ENCODE results near the gene TBL2. TPM values are rescaled to one million over a fixed set of nuclear protein-coding genes. Genes with fewer than 3 reads are reported as not detected.

Gene TBL2
- polyA plus RNA-seq, 2 of the 4 experiments (the other 2 are of a cell fraction) = 34.4 to 46.4 TPM

DNA sequence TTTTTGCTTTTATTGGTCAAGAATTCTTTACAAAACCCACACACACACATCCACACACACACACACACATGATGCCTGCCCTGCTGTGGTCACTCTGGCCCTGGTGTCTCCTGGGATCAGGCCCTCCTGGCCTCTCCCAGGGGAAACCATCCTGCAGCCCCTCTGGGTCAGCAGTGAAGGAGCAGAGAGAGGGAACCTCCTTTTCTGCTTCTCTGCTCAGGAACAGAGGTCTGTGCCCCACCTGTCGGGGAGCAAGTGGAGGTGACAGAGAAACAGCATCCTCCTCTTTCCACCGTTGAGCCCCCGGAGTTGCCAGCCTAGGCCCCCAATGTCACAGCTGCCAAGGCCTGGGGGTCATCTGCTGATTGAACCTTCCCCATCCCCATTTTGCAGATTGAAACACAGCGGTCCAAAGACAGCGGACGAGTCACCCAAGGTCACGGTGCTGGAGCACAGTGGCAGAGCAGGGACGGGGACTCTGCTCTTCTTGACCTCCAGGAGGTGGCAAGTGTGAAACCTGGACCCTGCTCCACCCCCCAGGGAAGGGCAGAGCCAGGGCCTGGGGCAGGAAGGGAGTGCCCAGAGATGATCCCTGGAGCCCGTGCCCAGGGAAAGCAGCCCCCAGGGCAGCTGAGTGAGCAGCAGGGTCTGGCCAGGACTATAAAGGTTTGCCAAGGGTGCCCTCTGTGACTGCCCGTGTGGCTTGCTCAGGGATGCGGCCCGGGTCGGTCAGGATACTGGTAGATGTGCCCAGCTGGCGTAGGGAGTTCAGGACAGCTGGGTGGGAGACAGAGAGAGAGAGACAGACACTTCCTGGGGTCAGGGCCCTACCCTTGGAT lies 15.0 kb upstream of the TBL2 start:
- H3K9me3 ChIP-seq = no peaks in the 10 kb centered on the region
- TF ChIP-seq POLR2A (IDR thresholded peaks at IDR 0.05; ENCODE audit: low read length) (no peak), HOXA7 (CRISPR knock-in tag; IDR thresholded peaks at IDR 0.05) (no peak), HDAC2 (IDR thresholded peaks at IDR 0.05) (no peak), ZSCAN20 (CRISPR knock-in tag; IDR thresholded peaks at IDR 0.05) (no peak), CHD2 (IDR thresholded peaks at IDR 0.05; ENCODE audit: low read length, partially characterized antibody) (no peak), JUNB (IDR thresholded peaks at IDR 0.05) (no peak), EHMT2 (IDR thresholded peaks at IDR 0.05; ENCODE audit: low read depth) (no peak), NFE2L2 (conservative IDR thresholded peaks at IDR 0.05; ENCODE audit: low read length) (no peak), MYC (IDR thresholded peaks at IDR 0.05; ENCODE audit: borderline replicate concordance, low read length) (no peak), CBX8 (IDR thresholded peaks at IDR 0.05) (no peak), NR3C1 (IDR thresholded peaks at IDR 0.05) (no peak), CEBPB (IDR thresholded peaks at IDR 0.05) (no peak), FOSL2 (IDR thresholded peaks at IDR 0.05) (no peak), FOSL2 (CRISPR knock-in tag; IDR thresholded peaks at IDR 0.05) (no peak)
- TF ChIP-seq, protein P1, sequence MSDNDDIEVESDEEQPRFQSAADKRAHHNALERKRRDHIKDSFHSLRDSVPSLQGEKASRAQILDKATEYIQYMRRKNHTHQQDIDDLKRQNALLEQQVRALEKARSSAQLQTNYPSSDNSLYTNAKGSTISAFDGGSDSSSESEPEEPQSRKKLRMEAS (IDR thresholded peaks at IDR 0.05) = no peak
- TF ChIP-seq, protein P2, sequence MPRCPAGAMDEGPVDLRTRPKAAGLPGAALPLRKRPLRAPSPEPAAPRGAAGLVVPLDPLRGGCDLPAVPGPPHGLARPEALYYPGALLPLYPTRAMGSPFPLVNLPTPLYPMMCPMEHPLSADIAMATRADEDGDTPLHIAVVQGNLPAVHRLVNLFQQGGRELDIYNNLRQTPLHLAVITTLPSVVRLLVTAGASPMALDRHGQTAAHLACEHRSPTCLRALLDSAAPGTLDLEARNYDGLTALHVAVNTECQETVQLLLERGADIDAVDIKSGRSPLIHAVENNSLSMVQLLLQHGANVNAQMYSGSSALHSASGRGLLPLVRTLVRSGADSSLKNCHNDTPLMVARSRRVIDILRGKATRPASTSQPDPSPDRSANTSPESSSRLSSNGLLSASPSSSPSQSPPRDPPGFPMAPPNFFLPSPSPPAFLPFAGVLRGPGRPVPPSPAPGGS (IDR thresholded peaks at IDR 0.05) = no peak
- FAIRE-seq = no peak
- H3K27ac ChIP-seq = no peak overlapping the region
- POLR2A ChIA-PET = interaction anchor here (0.6 kb wide), 1 partner anchor 135 kb away, joined by 3 read pairs; no protein-coding TSS in a partner anchor
- CTCF ChIA-PET = interaction anchor here (0.6 to 7.3 kb wide), 9 partner anchors 10 to 215 kb away, joined by 3 to 63 read pairs (median 4); no protein-coding TSS in a partner anchor
- ATAC-seq = peak in 1 of 2 experiments; percentile 24; a peak in 2 of 6 replicates
- no peak overlapping the region for H3K4me2 ChIP-seq
- H3K4me1 ChIP-seq = no peaks in the 10 kb centered on the region
- H3K4me3 ChIP-seq = no peak overlapping the region
- 76% methylated on average over 14 of the region's 14 CpGs for WGBS (ENCODE audit: missing lambda C conversion rate)
- DNase-seq (ENCODE audit: low read depth in 1 of 2, low spot score in 1 of 2) = no peak

DNA sequence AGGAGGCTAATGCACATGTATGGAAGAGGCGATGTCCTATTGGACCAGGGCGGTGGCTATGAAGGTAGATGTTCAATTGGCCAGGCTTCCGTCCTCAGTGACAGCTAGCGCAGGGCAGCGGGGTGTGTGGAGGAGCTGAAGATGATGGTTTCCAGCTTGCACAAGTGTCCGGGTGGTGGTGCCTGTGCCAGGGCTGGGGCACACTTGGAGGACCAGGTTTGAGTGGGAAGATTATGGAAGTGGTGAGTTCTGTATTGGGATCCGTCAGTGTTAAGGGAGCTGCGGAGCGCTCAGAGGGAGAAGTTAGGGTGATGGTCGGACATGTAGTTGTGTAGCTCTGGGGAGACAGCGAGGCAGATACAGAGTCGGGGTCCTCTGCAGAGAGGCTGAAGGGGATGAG lies 8.5 kb upstream of the TBL2 start:
- 94% methylated on average over 12 of the region's 12 CpGs for WGBS (ENCODE audit: missing lambda C conversion rate)
- ATAC-seq = peak; percentile 13 to 35; a peak in 3 of 6 replicates
- TF ChIP-seq ZFP36 (IDR thresholded peaks at IDR 0.05; ENCODE audit: borderline replicate concordance, partially characterized antibody) (no peak), GATA3 (IDR thresholded peaks at IDR 0.05; ENCODE audit: borderline replicate concordance) (no peak), SMC3 (IDR thresholded peaks at IDR 0.05) (no peak), ZNF302 (CRISPR knock-in tag; IDR thresholded peaks at IDR 0.05) (no peak), ZSCAN20 (CRISPR knock-in tag; IDR thresholded peaks at IDR 0.05) (no peak), NR3C1 (IDR thresholded peaks at IDR 0.05) (no peak), HEYL (CRISPR knock-in tag; IDR thresholded peaks at IDR 0.05) (no peak), EHMT2 (IDR thresholded peaks at IDR 0.05; ENCODE audit: low read depth) (no peak), POLR2A (IDR thresholded peaks at IDR 0.05; ENCODE audit: low read length) (no peak), RFX5 (IDR thresholded peaks at IDR 0.05) (no peak), POLR2AphosphoS2 (conservative IDR thresholded peaks at IDR 0.05; ENCODE audit: low read length) (no peak), CEBPB (IDR thresholded peaks at IDR 0.05) (no peak), MAZ (IDR thresholded peaks at IDR 0.05; ENCODE audit: borderline replicate concordance, low read depth, low read length) (no peak)
- TF ChIP-seq, protein P3, sequence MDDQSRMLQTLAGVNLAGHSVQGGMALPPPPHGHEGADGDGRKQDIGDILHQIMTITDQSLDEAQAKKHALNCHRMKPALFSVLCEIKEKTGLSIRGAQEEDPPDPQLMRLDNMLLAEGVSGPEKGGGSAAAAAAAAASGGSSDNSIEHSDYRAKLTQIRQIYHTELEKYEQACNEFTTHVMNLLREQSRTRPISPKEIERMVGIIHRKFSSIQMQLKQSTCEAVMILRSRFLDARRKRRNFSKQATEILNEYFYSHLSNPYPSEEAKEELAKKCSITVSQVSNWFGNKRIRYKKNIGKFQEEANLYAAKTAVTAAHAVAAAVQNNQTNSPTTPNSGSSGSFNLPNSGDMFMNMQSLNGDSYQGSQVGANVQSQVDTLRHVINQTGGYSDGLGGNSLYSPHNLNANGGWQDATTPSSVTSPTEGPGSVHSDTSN (IDR thresholded peaks at IDR 0.05) = no peak
- TF ChIP-seq, protein P4, sequence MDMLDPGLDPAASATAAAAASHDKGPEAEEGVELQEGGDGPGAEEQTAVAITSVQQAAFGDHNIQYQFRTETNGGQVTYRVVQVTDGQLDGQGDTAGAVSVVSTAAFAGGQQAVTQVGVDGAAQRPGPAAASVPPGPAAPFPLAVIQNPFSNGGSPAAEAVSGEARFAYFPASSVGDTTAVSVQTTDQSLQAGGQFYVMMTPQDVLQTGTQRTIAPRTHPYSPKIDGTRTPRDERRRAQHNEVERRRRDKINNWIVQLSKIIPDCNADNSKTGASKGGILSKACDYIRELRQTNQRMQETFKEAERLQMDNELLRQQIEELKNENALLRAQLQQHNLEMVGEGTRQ (IDR thresholded peaks at IDR 0.05) = no peak
- TF ChIP-seq, protein P5, sequence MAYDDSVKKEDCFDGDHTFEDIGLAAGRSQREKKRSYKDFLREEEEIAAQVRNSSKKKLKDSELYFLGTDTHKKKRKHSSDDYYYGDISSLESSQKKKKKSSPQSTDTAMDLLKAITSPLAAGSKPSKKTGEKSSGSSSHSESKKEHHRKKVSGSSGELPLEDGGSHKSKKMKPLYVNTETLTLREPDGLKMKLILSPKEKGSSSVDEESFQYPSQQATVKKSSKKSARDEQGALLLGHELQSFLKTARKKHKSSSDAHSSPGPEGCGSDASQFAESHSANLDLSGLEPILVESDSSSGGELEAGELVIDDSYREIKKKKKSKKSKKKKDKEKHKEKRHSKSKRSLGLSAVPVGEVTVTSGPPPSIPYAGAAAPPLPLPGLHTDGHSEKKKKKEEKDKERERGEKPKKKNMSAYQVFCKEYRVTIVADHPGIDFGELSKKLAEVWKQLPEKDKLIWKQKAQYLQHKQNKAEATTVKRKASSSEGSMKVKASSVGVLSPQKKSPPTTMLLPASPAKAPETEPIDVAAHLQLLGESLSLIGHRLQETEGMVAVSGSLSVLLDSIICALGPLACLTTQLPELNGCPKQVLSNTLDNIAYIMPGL (CRISPR knock-in tag; IDR thresholded peaks at IDR 0.05; ENCODE audit: borderline replicate concordance) = no peak
- Histone ChIP-seq H3K27ac (0 out of 6 replicates have a peak overlapping the region, but pooled peaks of 1 of the 2 experiments have one; percentile 21), H3K4me2 (no peak overlapping the region), H3K9me3 (no peaks in the 10 kb centered on the region), H3K4me1 (no peaks in the 10 kb centered on the region), H3K4me3 (no peak overlapping the region)
- DNase-seq (ENCODE audit: low read depth in 1 of 2, low spot score in 1 of 2) = no peak
- no peak for FAIRE-seq
- CTCF ChIA-PET = interaction anchor here (0.7 to 11.1 kb wide), 8 partner anchors 16 to 159 kb away, joined by 3 to 79 read pairs (median 4); partner anchors contain the start of gene VPS37D
- POLR2A ChIA-PET = interaction anchor here (1.1 kb wide), 1 partner anchor 9 kb away, joined by 5 read pairs; the partner anchor contains the start of gene TBL2

Measured in A549 (cell line).